Measurements from ENCODE around the gene SYK. TPM values are rescaled to one million over a fixed set of nuclear protein-coding genes. Genes with fewer than 3 reads are reported as not detected.
"Not testable (repeated sequence)": the region's sequence is repeated elsewhere in the genome, so short reads cannot be mapped to it uniquely, and the experiment has no call there.

Gene SYK
- total RNA-seq, 2 donors from 2014 or later: 5.0 to 7.7 TPM

- peaks cover 54% of the 10 kb centered on the region for H3K27me3 Mint-ChIP-seq
- H3K4me3 Mint-ChIP-seq: no peak overlapping the region
- no peaks in the 10 kb centered on the region for H3K9me3 ChIP-seq (ENCODE audit: control insufficient read depth, low read length, poor library complexity, severe bottlenecking)
- DNase-seq (no peak), ATAC-seq (no peak)
- no peak overlapping the region for H3K27ac Mint-ChIP-seq
- no peaks in the 10 kb centered on the region for H3K36me3 Mint-ChIP-seq (ENCODE audit: low read depth)
- H3K4me1 Mint-ChIP-seq: no peaks in the 10 kb centered on the region
Measured at GRCh38 chr9:90783552-90783951, 18.1 kb upstream of the SYK start.

- no peaks in the 10 kb centered on the region for H3K9me3 ChIP-seq (ENCODE audit: control insufficient read depth, low read length, poor library complexity, severe bottlenecking)
- no peak for ATAC-seq
- no peak overlapping the region for H3K27ac Mint-ChIP-seq
- no peak overlapping the region for H3K4me3 Mint-ChIP-seq
- peaks cover 54% of the 10 kb centered on the region for H3K27me3 Mint-ChIP-seq
- H3K36me3 Mint-ChIP-seq (ENCODE audit: low read depth): no peaks in the 10 kb centered on the region
- no peak for DNase-seq
- no peaks in the 10 kb centered on the region for H3K4me1 Mint-ChIP-seq
Measured at GRCh38 chr9:90783964-90784363, 17.7 kb upstream of the SYK start.

GRCh38 chr9:90787771-90788460 is 13.7 kb upstream of the SYK start:
- no peaks in the 10 kb centered on the region for H3K36me3 Mint-ChIP-seq (ENCODE audit: low read depth)
- peaks cover 55% of the 10 kb centered on the region for H3K27me3 Mint-ChIP-seq
- no peak overlapping the region for H3K4me3 Mint-ChIP-seq
- DNase-seq (no peak), ATAC-seq (no peak)
- no peaks in the 10 kb centered on the region for H3K4me1 Mint-ChIP-seq
- no peak overlapping the region for H3K27ac Mint-ChIP-seq
- no peaks in the 10 kb centered on the region for H3K9me3 ChIP-seq (ENCODE audit: control insufficient read depth, low read length, poor library complexity, severe bottlenecking)

GRCh38 chr9:90788527-90788926 is 13.1 kb upstream of the SYK start:
- H3K36me3 Mint-ChIP-seq (ENCODE audit: low read depth); ATAC-seq; DNase-seq; H3K27ac Mint-ChIP-seq; H3K9me3 ChIP-seq (ENCODE audit: control insufficient read depth, low read length, poor library complexity, severe bottlenecking); H3K4me1 Mint-ChIP-seq; H3K4me3 Mint-ChIP-seq: not testable (repeated sequence)
- H3K27me3 Mint-ChIP-seq: peaks cover 52% of the 10 kb centered on the region

GRCh38 chr9:90789408-90789807 is 12.2 kb upstream of the SYK start:
- H3K36me3 Mint-ChIP-seq (ENCODE audit: low read depth): no peaks in the 10 kb centered on the region
- no peak for DNase-seq
- H3K4me1 Mint-ChIP-seq: no peaks in the 10 kb centered on the region
- H3K27ac Mint-ChIP-seq: no peak overlapping the region
- H3K4me3 Mint-ChIP-seq: no peak overlapping the region
- H3K27me3 Mint-ChIP-seq: peaks cover 54% of the 10 kb centered on the region
- ATAC-seq: no peak
- H3K9me3 ChIP-seq (ENCODE audit: control insufficient read depth, low read length, poor library complexity, severe bottlenecking): no peaks in the 10 kb centered on the region

- Mint-ChIP-seq H3K27ac (no peak overlapping the region), H3K4me3 (no peak overlapping the region), H3K36me3 (ENCODE audit: low read depth) (no peaks in the 10 kb centered on the region), H3K27me3 (peaks cover 55% of the 10 kb centered on the region), H3K4me1 (no peaks in the 10 kb centered on the region)
- H3K9me3 ChIP-seq (ENCODE audit: control insufficient read depth, low read length, poor library complexity, severe bottlenecking): no peaks in the 10 kb centered on the region
- DNase-seq: no peak
- no peak for ATAC-seq
Measured at GRCh38 chr9:90789862-90790261, 11.8 kb upstream of the SYK start.

GRCh38 chr9:90793024-90793423 is 8.6 kb upstream of the SYK start:
- H3K36me3 Mint-ChIP-seq (ENCODE audit: low read depth); H3K4me1 Mint-ChIP-seq; H3K27ac Mint-ChIP-seq; H3K9me3 ChIP-seq (ENCODE audit: control insufficient read depth, low read length, poor library complexity, severe bottlenecking); H3K4me3 Mint-ChIP-seq; DNase-seq; ATAC-seq: not testable (repeated sequence)
- peaks cover 51% of the 10 kb centered on the region for H3K27me3 Mint-ChIP-seq

- no peaks in the 10 kb centered on the region for H3K4me1 Mint-ChIP-seq
- H3K27ac Mint-ChIP-seq: no peak overlapping the region
- ATAC-seq (no peak), DNase-seq (no peak)
- H3K9me3 ChIP-seq (ENCODE audit: control insufficient read depth, low read length, poor library complexity, severe bottlenecking): no peaks in the 10 kb centered on the region
- no peaks in the 10 kb centered on the region for H3K36me3 Mint-ChIP-seq (ENCODE audit: low read depth)
- H3K4me3 Mint-ChIP-seq: no peak overlapping the region
- H3K27me3 Mint-ChIP-seq: peaks cover 52% of the 10 kb centered on the region
Measured at GRCh38 chr9:90793729-90794128, 7.9 kb upstream of the SYK start.

- Mint-ChIP-seq H3K27me3 (peaks cover 52% of the 10 kb centered on the region), H3K36me3 (ENCODE audit: low read depth) (no peaks in the 10 kb centered on the region), H3K4me3 (no peak overlapping the region), H3K27ac (no peak overlapping the region), H3K4me1 (no peaks in the 10 kb centered on the region)
- ATAC-seq (no peak), DNase-seq (no peak)
- H3K9me3 ChIP-seq (ENCODE audit: control insufficient read depth, low read length, poor library complexity, severe bottlenecking): no peaks in the 10 kb centered on the region
Measured at GRCh38 chr9:90795084-90795483, 6.5 kb upstream of the SYK start.

GRCh38 chr9:90795871-90796317 is 5.7 kb upstream of the SYK start:
- ATAC-seq: no peak
- DNase-seq: no peak
- H3K27ac Mint-ChIP-seq: no peak overlapping the region
- no peak overlapping the region for H3K4me3 Mint-ChIP-seq
- peaks cover 60% of the 10 kb centered on the region for H3K27me3 Mint-ChIP-seq
- H3K9me3 ChIP-seq (ENCODE audit: control insufficient read depth, low read length, poor library complexity, severe bottlenecking): no peaks in the 10 kb centered on the region
- H3K36me3 Mint-ChIP-seq (ENCODE audit: low read depth): no peaks in the 10 kb centered on the region
- no peaks in the 10 kb centered on the region for H3K4me1 Mint-ChIP-seq

GRCh38 chr9:90799271-90799852 is 2.3 kb upstream of the SYK start:
- ATAC-seq: no peak
- DNase-seq: no peak

GRCh38 chr9:90801973-90802322 is 329 bp downstream of the SYK start:
- ATAC-seq: no peak

More at GRCh38 chr9:90799271-90799852, 2.3 kb upstream of the SYK start:
- no peak overlapping the region for H3K4me3 Mint-ChIP-seq
- peaks cover 6% of the 10 kb centered on the region for H3K4me1 Mint-ChIP-seq
- no peaks in the 10 kb centered on the region for H3K9me3 ChIP-seq (ENCODE audit: control insufficient read depth, low read length, poor library complexity, severe bottlenecking)
- peaks cover 73% of the 10 kb centered on the region for H3K27me3 Mint-ChIP-seq
- no peak overlapping the region for H3K27ac Mint-ChIP-seq
- H3K36me3 Mint-ChIP-seq (ENCODE audit: low read depth): no peaks in the 10 kb centered on the region

GRCh38 chr9:90802386-90802985 is 867 bp downstream of the SYK start:
- H3K4me1 Mint-ChIP-seq: peaks cover 7% of the 10 kb centered on the region
- no peaks in the 10 kb centered on the region for H3K36me3 Mint-ChIP-seq (ENCODE audit: low read depth)
- peaks cover 85% of the 10 kb centered on the region for H3K27me3 Mint-ChIP-seq
- ATAC-seq: no peak
- H3K4me3 Mint-ChIP-seq: peak overlapping the region; percentile 67
- no peak for DNase-seq
- H3K9me3 ChIP-seq (ENCODE audit: control insufficient read depth, low read length, poor library complexity, severe bottlenecking): no peaks in the 10 kb centered on the region
- no peak overlapping the region for H3K27ac Mint-ChIP-seq

More at GRCh38 chr9:90801973-90802322, 329 bp downstream of the SYK start:
- Mint-ChIP-seq H3K4me1 (peaks cover 7% of the 10 kb centered on the region), H3K27ac (no peak overlapping the region), H3K36me3 (ENCODE audit: low read depth) (no peaks in the 10 kb centered on the region), H3K4me3 (peak overlapping the region; percentile 67), H3K27me3 (peaks cover 88% of the 10 kb centered on the region)
- no peak for DNase-seq
- H3K9me3 ChIP-seq (ENCODE audit: control insufficient read depth, low read length, poor library complexity, severe bottlenecking): no peaks in the 10 kb centered on the region

All from T-helper 17 cell (primary cell).